Pulmonary artery endothelial cell (primary cell): ENCODE measurements around the gene MYBPC3. TPM values are rescaled to one million over a fixed set of nuclear protein-coding genes. Genes with fewer than 3 reads are reported as not detected.

ENCODE experiments used
- total RNA-seq: library from RNA; depleted of rRNA; stranded (reverse); fragments of >200 nt; gene quantifications from 2 replicates; pipeline ENCODE4 v1.2.3, GENCODE V29; 2014

MYBPC3 gene
- total RNA-seq, 1 donor from 2014 or later, result not detected

Other genes starting within 250 kb of the MYBPC3 start
- 81.7 and 89.5 TPM in 2 replicates for gene ARFGAP2, start 175.8 kb downstream of the MYBPC3 start, total RNA-seq
- gene PACSIN3, start 166.3 kb downstream of the MYBPC3 start, total RNA-seq, result 13.3 and 14.3 TPM in 2 replicates
- 62.7 and 72.3 TPM in 2 replicates for gene DDB2, start 137.7 kb downstream of the MYBPC3 start, total RNA-seq
- gene ACP2, start 103.9 kb downstream of the MYBPC3 start, total RNA-seq, result 16.9 and 24.3 TPM in 2 replicates
- gene NR1H3, start 94.7 kb downstream of the MYBPC3 start, total RNA-seq, result 5.5 and 6.0 TPM in 2 replicates
- 12.5 and 17.2 TPM in 2 replicates for gene MADD, start 82.6 kb downstream of the MYBPC3 start, total RNA-seq
- not detected in 2 replicates for gene SPI1, start 25.8 kb upstream of the MYBPC3 start, total RNA-seq
- 60.8 and 77.0 TPM in 2 replicates for gene SLC39A13, start 55.9 kb upstream of the MYBPC3 start, total RNA-seq
- gene PSMC3, start 73.7 kb upstream of the MYBPC3 start, total RNA-seq, result 196 and 355 TPM in 2 replicates
- gene RAPSN, start 96.4 kb upstream of the MYBPC3 start, total RNA-seq, result 0.14 and 0.26 TPM in 2 replicates
- gene CELF1, start 200.4 kb upstream of the MYBPC3 start, total RNA-seq, result 75.9 and 127 TPM in 2 replicates
- gene PTPMT1, start 212.9 kb upstream of the MYBPC3 start, total RNA-seq, result 81.9 and 104 TPM in 2 replicates
- 27.4 and 29.5 TPM in 2 replicates for gene KBTBD4, start 226.3 kb upstream of the MYBPC3 start, total RNA-seq
- gene NDUFS3, start 226.4 kb upstream of the MYBPC3 start, total RNA-seq, result 83.4 and 92.4 TPM in 2 replicates
- gene FAM180B, start 234.0 kb upstream of the MYBPC3 start, total RNA-seq, result 0.07 TPM in 1 of 2 replicates, not detected in the other
- gene C1QTNF4, start 241.7 kb upstream of the MYBPC3 start, total RNA-seq, result 0.11 and 0.13 TPM in 2 replicates